ENCODE data around the gene SPIRE1. TPM values are rescaled to one million over a fixed set of nuclear protein-coding genes. Genes with fewer than 3 reads are reported as not detected.
"Not testable (repeated sequence)": the region's sequence is repeated elsewhere in the genome, so short reads cannot be mapped to it uniquely, and the experiment has no call there.

The SPIRE1 gene
- total RNA-seq, 4 donors from 2014 or later: 1.9 to 25.3 (median 13.4) TPM

- Histone ChIP-seq H3K9me3 (no peaks in the 10 kb centered on the region), H3K27ac (no peak overlapping the region), H3K36me3 (no peaks in the 10 kb centered on the region), H3K27me3 (no peaks in the 10 kb centered on the region), H3K4me1 (peaks cover 0 to 12% (median 12%) of the 10 kb centered on the region in 3 donors), H3K4me3 (no peak overlapping the region)
- TF ChIP-seq, protein P1, sequence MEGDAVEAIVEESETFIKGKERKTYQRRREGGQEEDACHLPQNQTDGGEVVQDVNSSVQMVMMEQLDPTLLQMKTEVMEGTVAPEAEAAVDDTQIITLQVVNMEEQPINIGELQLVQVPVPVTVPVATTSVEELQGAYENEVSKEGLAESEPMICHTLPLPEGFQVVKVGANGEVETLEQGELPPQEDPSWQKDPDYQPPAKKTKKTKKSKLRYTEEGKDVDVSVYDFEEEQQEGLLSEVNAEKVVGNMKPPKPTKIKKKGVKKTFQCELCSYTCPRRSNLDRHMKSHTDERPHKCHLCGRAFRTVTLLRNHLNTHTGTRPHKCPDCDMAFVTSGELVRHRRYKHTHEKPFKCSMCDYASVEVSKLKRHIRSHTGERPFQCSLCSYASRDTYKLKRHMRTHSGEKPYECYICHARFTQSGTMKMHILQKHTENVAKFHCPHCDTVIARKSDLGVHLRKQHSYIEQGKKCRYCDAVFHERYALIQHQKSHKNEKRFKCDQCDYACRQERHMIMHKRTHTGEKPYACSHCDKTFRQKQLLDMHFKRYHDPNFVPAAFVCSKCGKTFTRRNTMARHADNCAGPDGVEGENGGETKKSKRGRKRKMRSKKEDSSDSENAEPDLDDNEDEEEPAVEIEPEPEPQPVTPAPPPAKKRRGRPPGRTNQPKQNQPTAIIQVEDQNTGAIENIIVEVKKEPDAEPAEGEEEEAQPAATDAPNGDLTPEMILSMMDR (IDR thresholded peaks at IDR 0.05): no peak
- TF ChIP-seq POLR2A (IDR thresholded peaks at IDR 0.05): no peak
- 96% methylated on average over 9 of the region's 30 CpGs; no CpG with 5 or more reads in 1 of the 2 donors for WGBS, 2 donors
- DNase-seq: no peak
- intact Hi-C loops (cut with DNase I): no loop called here
Observed at GRCh38 chr18:12556946-12557806, 100.7 kb downstream of the SPIRE1 start.

DNA sequence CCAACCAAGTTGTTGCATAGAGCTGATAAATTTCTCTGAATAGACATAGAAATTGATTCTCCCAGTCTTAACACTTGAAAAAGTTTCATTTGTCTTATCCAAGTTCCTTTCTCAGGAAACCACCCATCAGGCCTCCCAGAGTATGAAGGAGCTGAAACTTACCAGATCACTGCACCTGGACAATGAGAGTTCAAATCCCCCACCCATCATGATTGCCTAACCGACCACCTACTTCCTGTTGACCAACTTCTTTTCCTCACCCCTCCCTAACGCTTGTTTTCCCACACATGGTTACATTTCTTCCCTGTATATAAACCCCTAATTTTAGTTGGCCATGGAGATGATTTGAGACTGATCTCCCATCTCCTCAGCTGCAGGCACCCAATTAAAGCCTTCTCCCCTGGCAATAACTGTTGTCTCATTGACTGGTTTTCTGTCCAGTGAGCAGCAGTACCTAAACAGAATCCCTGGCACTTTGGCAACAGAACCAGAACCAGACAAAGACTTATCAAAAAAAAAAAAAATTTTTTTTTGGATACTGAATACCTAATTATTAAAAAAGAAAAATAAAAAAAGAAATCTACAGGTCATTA lies 103.0 kb downstream of the SPIRE1 start:
- Histone ChIP-seq H3K36me3 (no peaks in the 10 kb centered on the region), H3K27ac (no peak overlapping the region), H3K4me1 (peaks cover 0 to 20% (median 19%) of the 10 kb centered on the region in 3 donors), H3K4me3 (no peak overlapping the region), H3K9me3 (no peaks in the 10 kb centered on the region), H3K27me3 (no peaks in the 10 kb centered on the region)
- no peak for DNase-seq
- intact Hi-C loops (cut with DNase I): no loop called here
- 68 to 76% methylated on average over 2 of the region's 2 CpGs for WGBS, 2 donors
- TF ChIP-seq POLR2A (IDR thresholded peaks at IDR 0.05): no peak
- TF ChIP-seq, protein P1 (IDR thresholded peaks at IDR 0.05): no peak

- no peaks in the 10 kb centered on the region for H3K9me3 ChIP-seq
- TF ChIP-seq, protein P1 (IDR thresholded peaks at IDR 0.05): no peak
- WGBS, 2 donors: 43 to 76% methylated on average over 3 to 4 of the region's 4 CpGs
- H3K27ac ChIP-seq: no peak overlapping the region
- no peak for DNase-seq
- H3K4me1 ChIP-seq: peaks cover 0 to 20% (median 19%) of the 10 kb centered on the region in 3 donors
- no peaks in the 10 kb centered on the region for H3K27me3 ChIP-seq
- H3K4me3 ChIP-seq: no peak overlapping the region
- no peaks in the 10 kb centered on the region for H3K36me3 ChIP-seq
- intact Hi-C loops (cut with DNase I): no loop called here
Observed at GRCh38 chr18:12552879-12553242, 105.0 kb downstream of the SPIRE1 start.

- intact Hi-C loops (cut with DNase I); H3K27me3 ChIP-seq; H3K4me3 ChIP-seq; H3K9me3 ChIP-seq; H3K27ac ChIP-seq; DNase-seq; H3K36me3 ChIP-seq: not testable (repeated sequence)
- 54 to 60% methylated on average over 11 to 12 of the region's 13 CpGs for WGBS, 2 donors
- H3K4me1 ChIP-seq: peaks cover 0 to 20% (median 19%) of the 10 kb centered on the region in 3 donors
Observed at GRCh38 chr18:12551943-12552878, 105.7 kb downstream of the SPIRE1 start.

DNA sequence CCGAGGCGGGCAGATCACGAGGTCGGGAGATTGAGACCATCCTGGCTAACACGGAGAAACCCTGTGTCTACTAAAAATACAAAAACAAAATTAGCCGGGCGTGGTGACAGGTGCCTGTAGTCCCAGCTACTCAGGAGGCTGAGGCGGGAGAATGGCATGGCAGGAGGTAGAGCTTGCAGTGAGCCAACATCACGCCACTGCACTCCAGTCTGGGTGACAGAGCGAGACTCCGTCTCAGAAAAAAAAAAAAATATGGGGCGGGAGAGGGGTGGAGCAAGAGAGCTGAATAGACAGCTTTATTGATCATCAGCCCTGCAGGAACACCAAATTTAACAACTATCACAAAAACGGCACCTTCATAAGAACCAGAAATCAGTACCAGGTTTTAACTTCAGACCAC lies 106.4 kb downstream of the SPIRE1 start:
- H3K9me3 ChIP-seq; H3K36me3 ChIP-seq; H3K27me3 ChIP-seq; H3K27ac ChIP-seq; H3K4me3 ChIP-seq; intact Hi-C loops (cut with DNase I); DNase-seq: not testable (repeated sequence)
- peaks cover 0 to 20% (median 19%) of the 10 kb centered on the region in 3 donors for H3K4me1 ChIP-seq
- 84 to 90% methylated on average over 13 of the region's 13 CpGs for WGBS, 2 donors

Data from esophagus squamous epithelium (tissue), 5 donors.